ENCODE measurements around the gene STRIP2. TPM values are rescaled to one million over a fixed set of nuclear protein-coding genes. Genes with fewer than 3 reads are reported as not detected.

STRIP2 gene
- total and polyA plus RNA-seq, 2 experiments from 2014 or later: 4.7 to 10.6 TPM

GRCh38 chr7:129438839-129439651, 4.8 kb downstream of the STRIP2 start:
- peaks cover 13% of the 10 kb centered on the region for H3K27me3 ChIP-seq (ENCODE audit: insufficient read depth)
- Mint-ChIP-seq H3K36me3 (ENCODE audit: low read depth) (peaks cover 6% of the 10 kb centered on the region), H3K27ac (no peak overlapping the region), H3K27me3 (ENCODE audit: insufficient read depth, low read depth, poor library complexity) (no peaks in the 10 kb centered on the region), H3K4me3 (no peak overlapping the region), H3K9me3 (no peaks in the 10 kb centered on the region), H3K4me1 (peaks cover 11% of the 10 kb centered on the region; the same call in 2 of the 3 replicates)
- H3K4me1 ChIP-seq (ENCODE audit: insufficient read depth): peaks cover 5% of the 10 kb centered on the region; the same call in 1 of the 2 replicates
- H3K4me3 ChIP-seq: no peak overlapping the region
- DNase-seq (ENCODE audit: low spot score) (no peak), ATAC-seq (no peak)
- peaks cover 13% of the 10 kb centered on the region; the same call in 1 of the 2 replicates for H3K79me2 ChIP-seq (replicated peaks; ENCODE audit: insufficient read depth)
- peaks cover 24% of the 10 kb centered on the region for H4K20me1 ChIP-seq (replicated peaks; ENCODE audit: insufficient read depth)
- no peak overlapping the region for H3K4me2 ChIP-seq
- H3K27ac ChIP-seq (ENCODE audit: low read depth): no peak overlapping the region
- no peaks in the 10 kb centered on the region for H3F3A ChIP-seq (replicated peaks; ENCODE audit: low read depth)
- no peak overlapping the region for H2AFZ ChIP-seq
- TF ChIP-seq ZNF462 (CRISPR knock-in tag; IDR thresholded peaks at IDR 0.05) (no peak), EZH2 (IDR thresholded peaks at IDR 0.05; ENCODE audit: low read depth, unreplicated experiment) (no peak), POLR2AphosphoS5 (IDR thresholded peaks at IDR 0.05; ENCODE audit: low read depth) (no peak), ETS1 (IDR thresholded peaks at IDR 0.05) (no peak), REST (IDR thresholded peaks at IDR 0.05; ENCODE audit: unreplicated experiment) (no peak), NANOG (IDR thresholded peaks at IDR 0.05; ENCODE audit: borderline replicate concordance) (no peak), STAT1 (IDR thresholded peaks at IDR 0.05; ENCODE audit: unreplicated experiment) (no peak), ZNF331 (CRISPR knock-in tag; IDR thresholded peaks at IDR 0.05; ENCODE audit: low read depth) (no peak), ZNF114 (CRISPR knock-in tag; IDR thresholded peaks at IDR 0.05) (no peak), CREB1 (CRISPR knock-in tag; IDR thresholded peaks at IDR 0.05; ENCODE audit: low read depth) (no peak), JUNB (IDR thresholded peaks at IDR 0.05; ENCODE audit: unreplicated experiment) (no peak), EZH2phosphoT487 (IDR thresholded peaks at IDR 0.05; ENCODE audit: unreplicated experiment) (no peak), CTCF (conservative IDR thresholded peaks at IDR 0.05; ENCODE audit: low read depth in 2 of 2) (no peak)
- H3K9me2 ChIP-seq (ENCODE audit: insufficient read depth): no peaks in the 10 kb centered on the region
- peaks cover 4% of the 10 kb centered on the region; the same call in 1 of the 2 replicates for H3K36me3 ChIP-seq (ENCODE audit: insufficient read depth)
